Mesothelial cell of epicardium (in vitro differentiated cells): Measurements from ENCODE around the gene LPGAT1. TPM values are rescaled to one million over a fixed set of nuclear protein-coding genes. Genes with fewer than 3 reads are reported as not detected.

Source experiments
- DNase-seq, 2 experiments: peaks; one replicate each; pipeline ENCODE4 v3.0.0; 2021; ENCODE audit warnings: low spot score in 2 of 2; ENCODE audit not compliant: unreplicated experiment in 2 of 2
- H3K27ac Mint-ChIP-seq: 2 replicates; pipeline ENCODE4 v1.8.0; 2021; ENCODE audit warnings: mixed read lengths
- H3K27me3 Mint-ChIP-seq: 2 replicates; pipeline ENCODE4 v1.8.0; 2021; ENCODE audit warnings: low read depth, mixed read lengths
- H3K36me3 Mint-ChIP-seq: 2 replicates; pipeline ENCODE4 v1.8.0; 2021; ENCODE audit warnings: mixed read lengths
- H3K4me1 Mint-ChIP-seq: 2 replicates; pipeline ENCODE4 v1.8.0; 2021; ENCODE audit warnings: mixed read lengths
- H3K4me3 Mint-ChIP-seq: 2 replicates; pipeline ENCODE4 v1.8.0; 2021; ENCODE audit warnings: mild to moderate bottlenecking, moderate library complexity, mixed read lengths
- H3K9me3 Mint-ChIP-seq: 2 replicates; pipeline ENCODE4 v1.8.0; 2021; ENCODE audit warnings: mixed read lengths
- CTCF ChIP-seq: fragments of 200-600 bp; sonication (generic); IDR thresholded peaks from one replicate; pipeline ENCODE4 v1.5.0; 2021; ENCODE audit warnings: antibody characterized with exemption; ENCODE audit not compliant: unreplicated experiment
- total RNA-seq: library from RNA; stranded (reverse); gene quantifications from 3 replicates; pipeline ENCODE4 v1.2.1, GENCODE V29; 2021

Gene LPGAT1
- total RNA-seq, 1 donor from 2014 or later, result 29.8 TPM

- peaks cover 32% of the 10 kb centered on the region for H3K36me3 Mint-ChIP-seq
- peaks cover 8% of the 10 kb centered on the region for H3K9me3 Mint-ChIP-seq
- no peak overlapping the region for H3K4me3 Mint-ChIP-seq
- no peaks in the 10 kb centered on the region for H3K27me3 Mint-ChIP-seq
- TF ChIP-seq CTCF, result no peak
- H3K4me1 Mint-ChIP-seq, result no peaks in the 10 kb centered on the region
- DNase-seq, result no peak
- no peak overlapping the region for H3K27ac Mint-ChIP-seq
These were observed 18.0 kb downstream of the LPGAT1 start for GRCh38 chr1:211812584-211812983.

GRCh38 chr1:211811848-211812247 is 18.7 kb downstream of the LPGAT1 start:
- H3K27me3 Mint-ChIP-seq, result no peaks in the 10 kb centered on the region
- no peak for TF ChIP-seq CTCF
- no peaks in the 10 kb centered on the region for H3K4me1 Mint-ChIP-seq
- no peak overlapping the region for H3K27ac Mint-ChIP-seq
- no peak for DNase-seq
- peaks cover 40% of the 10 kb centered on the region for H3K36me3 Mint-ChIP-seq
- no peak overlapping the region for H3K4me3 Mint-ChIP-seq
- peaks cover 15% of the 10 kb centered on the region for H3K9me3 Mint-ChIP-seq

DNA sequence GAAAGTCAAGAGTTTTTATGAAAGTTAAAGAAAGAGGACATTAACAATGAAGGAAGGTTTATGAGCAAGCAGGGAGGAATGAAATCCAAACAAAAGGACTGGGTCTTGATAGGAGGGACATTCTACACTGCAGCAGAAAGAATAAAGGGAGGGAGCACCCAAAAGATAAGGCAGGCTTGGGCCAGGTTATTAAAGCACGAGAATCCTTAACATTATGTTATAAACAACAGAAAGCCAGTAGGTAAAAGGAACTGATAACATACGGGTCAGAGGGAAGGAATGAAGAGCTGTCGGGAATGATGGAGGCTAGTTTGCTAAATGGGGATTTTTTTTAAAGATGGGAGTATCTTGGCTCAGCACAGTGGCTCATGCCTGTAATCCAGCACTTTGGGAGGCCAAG is 19.4 kb downstream of the LPGAT1 start:
- peaks cover 47% of the 10 kb centered on the region for H3K36me3 Mint-ChIP-seq
- no peak overlapping the region for H3K4me3 Mint-ChIP-seq
- H3K27me3 Mint-ChIP-seq, result no peaks in the 10 kb centered on the region
- DNase-seq, result no peak
- H3K9me3 Mint-ChIP-seq, result peaks cover 21% of the 10 kb centered on the region
- no peaks in the 10 kb centered on the region for H3K4me1 Mint-ChIP-seq
- no peak for TF ChIP-seq CTCF
- H3K27ac Mint-ChIP-seq, result no peak overlapping the region

DNA sequence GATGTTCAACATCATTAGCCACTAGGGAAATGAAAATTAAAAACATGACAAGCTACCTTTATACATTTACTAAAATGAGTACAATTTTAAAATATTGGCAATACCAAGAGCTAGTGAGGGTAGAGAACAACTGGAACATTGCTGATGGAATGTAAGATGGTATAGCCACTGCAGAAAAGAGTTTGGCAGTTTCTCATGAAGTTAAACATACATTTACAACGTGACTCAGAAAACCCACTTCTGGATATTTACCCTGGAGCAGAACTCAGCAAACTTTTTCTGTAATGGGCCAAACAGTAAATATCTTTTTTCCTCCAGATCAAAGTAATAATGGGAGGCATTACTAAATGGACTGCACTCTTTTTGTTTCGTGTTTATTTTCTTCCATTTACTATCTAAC is 22.1 kb downstream of the LPGAT1 start:
- H3K4me3 Mint-ChIP-seq, result no peak overlapping the region
- peaks cover 62% of the 10 kb centered on the region for H3K36me3 Mint-ChIP-seq
- H3K9me3 Mint-ChIP-seq, result peaks cover 32% of the 10 kb centered on the region
- no peak for DNase-seq
- H3K27me3 Mint-ChIP-seq, result no peaks in the 10 kb centered on the region
- no peaks in the 10 kb centered on the region for H3K4me1 Mint-ChIP-seq
- no peak for TF ChIP-seq CTCF
- no peak overlapping the region for H3K27ac Mint-ChIP-seq

DNA sequence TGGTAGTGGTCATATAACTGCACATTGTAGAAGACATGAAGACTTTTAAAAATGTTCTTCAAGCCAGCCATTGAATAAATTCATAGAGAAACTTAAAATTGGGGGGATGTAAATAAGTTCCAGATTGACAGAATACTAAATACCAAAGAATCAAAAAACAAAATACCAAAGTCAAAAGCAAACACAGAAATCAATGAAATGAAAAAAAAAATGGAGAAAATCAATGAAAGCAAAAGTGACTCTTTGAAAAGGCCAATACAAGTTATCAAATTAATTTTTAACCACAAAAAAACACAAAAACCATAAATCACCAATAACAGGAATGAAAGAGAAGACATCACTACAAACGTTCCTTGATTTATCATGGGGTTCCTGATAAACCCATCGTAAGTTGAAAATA is 25.6 kb downstream of the LPGAT1 start:
- Mint-ChIP-seq H3K9me3 (peaks cover 59% of the 10 kb centered on the region), H3K4me3 (no peak overlapping the region), H3K4me1 (no peaks in the 10 kb centered on the region), H3K27ac (no peak overlapping the region), H3K27me3 (no peaks in the 10 kb centered on the region), H3K36me3 (peaks cover 71% of the 10 kb centered on the region)
- TF ChIP-seq CTCF, result no peak
- DNase-seq, result no peak

DNA sequence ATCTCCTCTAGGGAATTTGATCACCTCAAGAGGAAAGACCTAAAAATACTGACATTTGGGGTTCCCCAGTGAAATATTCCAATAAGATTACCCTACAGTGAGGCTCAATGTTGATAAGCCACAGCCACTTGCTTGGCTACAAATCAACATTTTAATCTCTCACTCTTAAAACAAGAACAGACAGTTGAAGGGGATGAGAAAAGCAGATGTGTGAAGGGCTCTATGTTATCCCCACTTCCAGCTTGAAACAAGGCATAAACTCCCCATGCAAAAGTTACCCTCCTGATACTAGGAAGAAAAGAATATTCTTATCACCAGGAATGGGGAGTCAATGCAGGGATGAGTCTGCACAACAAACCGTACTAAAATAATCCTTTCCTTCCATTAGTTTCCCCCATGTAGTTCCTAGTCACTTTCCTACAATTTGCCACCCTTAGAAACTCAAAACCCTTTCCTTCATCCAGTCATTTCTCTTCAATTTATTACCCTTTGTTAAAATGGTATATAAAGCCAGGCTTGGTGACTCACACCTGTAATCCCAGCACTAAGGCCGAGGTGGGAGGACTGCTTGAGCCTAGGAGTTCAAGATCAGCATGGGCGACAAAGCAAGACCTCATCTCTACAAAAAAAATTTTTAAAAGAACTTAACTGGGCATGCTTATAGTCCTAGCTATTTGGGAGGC is 29.5 kb downstream of the LPGAT1 start:
- Mint-ChIP-seq H3K4me1 (no peaks in the 10 kb centered on the region), H3K27me3 (no peaks in the 10 kb centered on the region), H3K4me3 (no peak overlapping the region), H3K36me3 (peaks cover 43% of the 10 kb centered on the region), H3K27ac (no peak overlapping the region), H3K9me3 (peaks cover 37% of the 10 kb centered on the region)
- DNase-seq, result no peak
- no peak for TF ChIP-seq CTCF
